ENCODE data around the gene SH3PXD2A. TPM values are rescaled to one million over a fixed set of nuclear protein-coding genes. Genes with fewer than 3 reads are reported as not detected.
A peak's percentile ranks its signal among the peaks of the same experiment; 100 is the strongest.

SH3PXD2A gene
- total and polyA plus RNA-seq, 2 of the 4 experiments (the other 2 are of a cell fraction), result 6.3 to 23.0 TPM

DNA sequence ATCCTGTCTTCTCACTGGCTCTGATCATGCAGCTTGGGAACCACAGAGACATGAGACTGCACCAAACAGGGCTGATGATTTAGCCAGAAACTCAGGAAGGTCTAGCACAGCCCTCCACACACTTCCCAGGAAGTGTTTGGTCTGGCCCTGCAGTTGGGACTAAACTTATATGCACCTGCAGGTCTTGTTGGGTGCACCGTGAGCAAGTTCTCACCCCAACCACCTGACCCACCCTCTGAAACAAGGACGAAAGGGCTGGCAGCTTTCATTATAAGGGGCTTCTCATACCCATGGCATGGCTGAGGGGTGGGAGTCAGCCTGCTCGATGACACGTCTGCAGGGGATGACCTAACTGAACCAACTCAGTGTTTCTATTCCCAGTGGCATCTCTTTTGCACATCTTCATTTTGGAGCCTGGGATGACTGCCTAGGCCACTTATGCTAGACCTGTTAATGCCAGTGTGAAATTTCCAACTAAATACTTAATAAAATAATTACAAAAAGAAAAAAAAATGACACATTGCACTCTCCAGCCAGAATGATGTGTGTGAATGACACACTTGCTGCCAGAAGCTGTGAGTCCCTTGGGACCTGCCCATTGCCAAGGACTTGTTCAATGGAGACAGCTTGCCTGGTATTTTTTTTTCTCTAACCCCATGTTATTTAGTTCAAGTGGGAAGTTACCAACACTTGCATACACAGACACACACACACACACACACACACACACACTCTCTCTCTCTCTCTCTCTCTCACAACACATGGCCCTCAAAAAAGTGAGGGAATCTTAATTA, 259.2 kb downstream of the SH3PXD2A start (continued):
- no peak for TF ChIP-seq MAFK (IDR thresholded peaks at IDR 0.05; ENCODE audit: low read depth, low read length)

DNA sequence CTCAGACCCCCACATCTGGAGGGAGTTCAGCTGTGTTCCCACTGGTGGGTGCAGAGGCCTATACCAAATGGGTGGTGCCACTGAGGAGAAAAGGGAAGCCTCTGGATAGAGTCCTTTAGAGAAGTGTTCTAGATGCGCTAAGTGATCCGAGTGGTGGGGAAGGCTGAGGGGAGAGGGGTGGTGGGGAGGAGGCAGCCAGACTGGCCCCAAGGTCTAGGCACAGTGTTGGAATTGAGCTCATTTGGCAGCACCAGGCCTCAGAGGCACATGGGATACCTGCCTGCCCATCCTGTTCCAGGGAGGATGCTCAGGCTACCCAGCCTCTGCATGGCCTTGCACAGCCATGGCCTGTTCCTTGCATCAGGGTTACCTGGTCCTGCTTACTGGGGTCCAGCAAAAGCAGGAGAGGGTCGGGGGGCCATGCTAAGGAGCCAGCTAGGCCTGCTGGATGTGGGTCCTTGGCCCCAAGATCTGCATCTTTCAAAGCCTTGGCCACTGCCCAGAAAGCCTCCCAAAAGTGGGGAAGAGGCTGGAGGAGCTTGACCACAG, 262.3 kb downstream of the SH3PXD2A start:
- H4K91ac ChIP-seq (ENCODE audit: insufficient read depth, low read depth, low read length), result no peak overlapping the region
- no peak overlapping the region for H2BK20ac ChIP-seq (ENCODE audit: low read depth, low read length)
- no peak overlapping the region for H3K4me3 ChIP-seq (ENCODE audit: insufficient read depth, low read depth, low read length)
- intact Hi-C loops (cut with micrococcal nuclease), result loop anchor here (5.0 kb wide), 1 partner anchor 176 kb away; no protein-coding TSS in a partner anchor
- dilution Hi-C loops (cut with HindIII; ENCODE audit: low sequenced_read_pairs, unreplicated experiment), result no loop called here
- no peak overlapping the region for H2BK5ac ChIP-seq (ENCODE audit: low read depth, low read length, poor library complexity, severe bottlenecking)
- H3K18ac ChIP-seq (ENCODE audit: low read depth, low read length), result no peak overlapping the region
- H3K14ac ChIP-seq (replicated peaks; ENCODE audit: low read depth, low read length), result no peak overlapping the region
- H3K56ac ChIP-seq (ENCODE audit: extremely low read depth, insufficient read depth, low read length), result no peak overlapping the region
- H3K9me3 ChIP-seq (ENCODE audit: control insufficient read depth, insufficient read depth, low read length), result no peaks in the 10 kb centered on the region
- ChIA-PET POLR2A (ENCODE audit: unreplicated experiment) (no interaction called here), CTCF (interaction anchor here (1.3 to 1.6 kb wide), 2 partner anchors 93 to 103 kb away, joined by 4 to 7 read pairs; no protein-coding TSS in a partner anchor)
- no peaks in the 10 kb centered on the region; the same call in 1 of the 2 replicates for H3K27me3 ChIP-seq (ENCODE audit: control insufficient read depth, insufficient read depth, low read length)
- 0 out of 4 replicates have a peak, but pooled peaks cover 0 to 4% of the 10 kb centered on the region in 2 experiments for H3K79me1 ChIP-seq (ENCODE audit: low read depth in 1 of 2, low read length in 2 of 2)
- BruUV-seq (replicated peaks), result no TSS peak
- H4K8ac ChIP-seq (ENCODE audit: low read depth in 2 of 2, low read length in 2 of 2), result no peak overlapping the region
- H3K9me1 ChIP-seq (ENCODE audit: insufficient read depth, low read length), result peaks cover 3% of the 10 kb centered on the region; the same call in 1 of the 2 replicates
- peak overlapping the region; percentile 73 for H2AK9ac ChIP-seq (replicated peaks; ENCODE audit: low read depth, low read length, poor library complexity)
- no peak overlapping the region for H2BK120ac ChIP-seq (ENCODE audit: low read depth, low read length)
- H3K4ac ChIP-seq (ENCODE audit: low read depth, low read length), result no peak overlapping the region
- in situ Hi-C loops (cut with MboI; ENCODE audit: low sequenced_read_pairs), result loop anchor here (10.0 kb wide), 1 partner anchor 262 kb away; the partner anchor contains the start of gene SH3PXD2A
- H4K5ac ChIP-seq (ENCODE audit: low read depth, low read length), result no peak overlapping the region
- peaks cover 21% of the 10 kb centered on the region for H4K20me1 ChIP-seq (ENCODE audit: insufficient read depth, low read length)
- H3K36me3 ChIP-seq (ENCODE audit: control insufficient read depth, insufficient read depth, low read length), result 0 out of 2 replicates have a peak, but pooled peaks cover 2% of the 10 kb centered on the region
- peak overlapping the region; percentile 65 for H2AFZ ChIP-seq (replicated peaks; ENCODE audit: low read length, poor library complexity)
- DNase-seq, result no peak
- no peak overlapping the region for H3K23ac ChIP-seq (ENCODE audit: low read depth, low read length)
- peak; percentile 5; the same call in 1 of the 2 replicates for ATAC-seq (ENCODE audit: low read depth)
- no peak overlapping the region for H3K27ac ChIP-seq (ENCODE audit: insufficient read depth, low read length)
- no peak overlapping the region for H3K4me2 ChIP-seq (ENCODE audit: low read depth, low read length)
- no peak overlapping the region for H2BK15ac ChIP-seq (ENCODE audit: low read depth, low read length)
- no peak overlapping the region for H2AK5ac ChIP-seq (ENCODE audit: low read depth, low read length)
- 80% methylated on average over 1 of the region's 3 CpGs; no CpG with 5 or more reads in 1 of the 2 experiments for WGBS, 2 experiments (ENCODE audit: extremely low coverage in 2 of 2, insufficient read length in 1 of 2)
- H3K9ac ChIP-seq (ENCODE audit: low read depth, low read length), result no peak overlapping the region
- H3K4me1 ChIP-seq (ENCODE audit: control insufficient read depth, insufficient read depth, low read length), result no peaks in the 10 kb centered on the region; the same call in 1 of the 2 replicates
- TF ChIP-seq POLR2A (IDR thresholded peaks at IDR 0.05; ENCODE audit: low read depth, low read length) (no peak), CEBPB (IDR thresholded peaks at IDR 0.05; ENCODE audit: low read depth, low read length) (no peak), BHLHE40 (IDR thresholded peaks at IDR 0.05; ENCODE audit: low read depth, low read length) (no peak), CTCF (conservative IDR thresholded peaks at IDR 0.05; ENCODE audit: low read depth, low read length) (no peak)
